HK-2 (cell line): Measurements from ENCODE around the gene SEC24C.
A peak's percentile ranks its signal among the peaks of the same experiment; 100 is the strongest.

ENCODE experiments used
- DNase-seq: peaks from one replicate; pipeline ENCODE4 v3.0.0-alpha.2; 2018; ENCODE audit not compliant: unreplicated experiment

Gene SEC24C

GRCh38 chr10:73813333-73813732, 69.2 kb downstream of the SEC24C start:
- DNase-seq = no peak

GRCh38 chr10:73814276-73814895, 70.2 kb downstream of the SEC24C start:
- DNase-seq = no peak

- peak; percentile 26 for DNase-seq
Observed at GRCh38 chr10:73814896-73815718, 70.9 kb downstream of the SEC24C start.

GRCh38 chr10:73815719-73816030, 71.5 kb downstream of the SEC24C start:
- no peak for DNase-seq

- no peak for DNase-seq
Observed at GRCh38 chr10:73816917-73817729, 73.0 kb downstream of the SEC24C start.

GRCh38 chr10:73817826-73818225, 73.7 kb downstream of the SEC24C start:
- DNase-seq = no peak

GRCh38 chr10:73818402-73818801, 74.2 kb downstream of the SEC24C start:
- no peak for DNase-seq

GRCh38 chr10:73819081-73819480, 74.9 kb downstream of the SEC24C start:
- no peak for DNase-seq

GRCh38 chr10:73819513-73820093, 75.4 kb downstream of the SEC24C start:
- no peak for DNase-seq
